HepG2 (cell line): ENCODE measurements around the gene NT5DC4. TPM values are rescaled to one million over a fixed set of nuclear protein-coding genes. Genes with fewer than 3 reads are reported as not detected.
A peak's percentile ranks its signal among the peaks of the same experiment; 100 is the strongest.

Source experiments
- ATAC-seq: fragments of 200-7000 bp; cut with Tn5 transposase; 3 replicates; pipeline ENCODE4 v1.9.1; 2020; ENCODE audit warnings: mild to moderate bottlenecking, moderate library complexity
- BruUV-seq: library from RNA; stranded (reverse); fragments of 400-500 nt; replicated peaks from 2 replicates; lab custom pipeline; 2021; lab: Mats Ljungman, UMichigan
- CTCF ChIA-PET: fragments of 300-600 bp; formaldehyde crosslinking; extraction: SDS; loops from one replicate; lab custom pipeline; 2021; ENCODE audit warnings: low total read pairs, inconsistent platforms, low intra/inter-chr PET ratio; lab: Yijun Ruan, JAX
- POLR2A ChIA-PET: fragments of 350-600 bp; sonication (Branson Sonifier 250); formaldehyde crosslinking; loops from one replicate; lab custom pipeline; 2020; ENCODE audit warnings: antibody characterized with exemption, inconsistent platforms; lab: Yijun Ruan, JAX
- DNase-seq: peaks from one replicate; pipeline ENCODE4 v3.0.0-alpha.2; 2015; ENCODE audit warnings: low spot score
- FAIRE-seq: peaks from 3 replicates; lab custom pipeline; 2011; peaks lifted over from hg19 to GRCh38; lab: Jason Lieb, UNC
- H2AFZ ChIP-seq: one replicate; pipeline ENCODE4 v1.6.1; 2011; ENCODE audit warnings: low read length, inconsistent platforms
- H3K27ac ChIP-seq: fragments of 300-600 bp; 3 replicates; pipeline ENCODE4 v1.8.0; 2011; ENCODE audit warnings: mixed run types, mild to moderate bottlenecking, mixed read lengths, low read length, inconsistent platforms; ENCODE audit not compliant: insufficient read depth; ENCODE audit errors: extremely low read length
- H3K27me3 ChIP-seq, 2 experiments: fragments of 200-600 bp in 1 of 2; 2 replicates in 1 of 2; 3 replicates in 1 of 2; pipeline versions ENCODE4 v1.6.0 to v1.8.0; 2011; ENCODE audit warnings: low read length in 2 of 2, mild to moderate bottlenecking in 2 of 2, moderate library complexity in 2 of 2, inconsistent platforms in 1 of 2; ENCODE audit not compliant: insufficient read depth in 2 of 2, control insufficient read depth in 1 of 2
- H3K36me3 ChIP-seq, 2 experiments: fragments of 200-600 bp in 1 of 2; replicated peaks in 1 of 2; 2 replicates in 1 of 2; 3 replicates in 1 of 2; pipeline versions ENCODE4 v1.5.1 to v1.8.0; 2011; ENCODE audit warnings: low read length in 2 of 2, inconsistent platforms in 1 of 2; ENCODE audit not compliant: insufficient read depth in 2 of 2, control insufficient read depth in 1 of 2
- H3K4me1 ChIP-seq: 2 replicates; pipeline ENCODE4 v1.5.1; 2012; ENCODE audit warnings: low read length, inconsistent platforms; ENCODE audit not compliant: insufficient read depth
- H3K4me2 ChIP-seq: 2 replicates; pipeline ENCODE4 v1.6.0; 2011; ENCODE audit warnings: low read depth, low read length, inconsistent platforms
- H3K4me3 ChIP-seq, 3 experiments: fragments of 200-600 bp in 1 of 3; sonication (generic), shearing (Covaris generic) in 1 of 3; replicated peaks in 1 of 3; 2 replicates each; pipeline ENCODE4 v1.5.1; 2011 to 2016; ENCODE audit warnings: low read length in 3 of 3, inconsistent platforms in 2 of 3, low read depth in 2 of 3, mild to moderate bottlenecking in 2 of 3, control low read depth in 1 of 3, mixed read lengths in 1 of 3; ENCODE audit not compliant: insufficient read depth in 1 of 3
- H3K79me2 ChIP-seq: one replicate; pipeline ENCODE4 v1.6.1; 2011; ENCODE audit warnings: low read length, inconsistent platforms; ENCODE audit not compliant: insufficient read depth
- H3K9ac ChIP-seq: 2 replicates; pipeline ENCODE4 v1.6.0; 2011; ENCODE audit warnings: mild to moderate bottlenecking, low read depth, low read length, inconsistent platforms; ENCODE audit not compliant: insufficient read depth
- H3K9me3 ChIP-seq: 2 replicates; pipeline ENCODE4 v1.5.1; 2012; ENCODE audit warnings: mild to moderate bottlenecking, low read length
- H4K20me1 ChIP-seq: 2 replicates; pipeline ENCODE4 v1.6.0; 2011; ENCODE audit warnings: inconsistent platforms, mild to moderate bottlenecking, low read length, moderate library complexity; ENCODE audit not compliant: insufficient read depth
- CREB1 ChIP-seq, 2 experiments: fragments of 450-650 bp in 1 of 2; IDR thresholded peaks; 2 replicates each; pipeline ENCODE4 v1.6.1; 2016 to 2017; ENCODE audit warnings: control low read depth in 1 of 2, mild to moderate bottlenecking in 1 of 2, missing compliant biosample characterization in 1 of 2, missing genetic modification characterization in 1 of 2
- FOXJ3 ChIP-seq: sonication (generic); formaldehyde crosslinking; IDR thresholded peaks from 2 replicates; pipeline ENCODE4 v1.4.0; 2020; ENCODE audit warnings: missing genetic modification reagents, mild to moderate bottlenecking, borderline replicate concordance
- HOXA7 ChIP-seq: sonication (generic); formaldehyde crosslinking; IDR thresholded peaks from 2 replicates; pipeline ENCODE4 v1.8.1; 2022; ENCODE audit warnings: mild to moderate bottlenecking, missing genetic modification reagents, moderate library complexity
- HOXD1 ChIP-seq: sonication (generic); formaldehyde crosslinking; IDR thresholded peaks from 2 replicates; pipeline ENCODE4 v1.5.0; 2020; ENCODE audit warnings: missing genetic modification reagents
- NFKB2 ChIP-seq: sonication (generic); formaldehyde crosslinking; IDR thresholded peaks from 2 replicates; pipeline ENCODE4 v1.4.0; 2020; ENCODE audit warnings: missing genetic modification reagents, borderline replicate concordance
- PRDM15 ChIP-seq: sonication (generic); formaldehyde crosslinking; IDR thresholded peaks from 2 replicates; pipeline ENCODE4 v1.4.0; 2020; ENCODE audit warnings: missing genetic modification reagents
- SIX1 ChIP-seq: sonication (generic); formaldehyde crosslinking; IDR thresholded peaks from 2 replicates; pipeline ENCODE4 v1.4.0; 2020; ENCODE audit warnings: missing genetic modification reagents, borderline replicate concordance
- SRSF4 ChIP-seq: fragments of 200-400 bp; formaldehyde crosslinking; IDR thresholded peaks from one replicate; pipeline ENCODE4 v1.6.1; 2018; ENCODE audit warnings: mild to moderate bottlenecking, low read depth, low read length, moderate library complexity; ENCODE audit not compliant: poor library complexity, severe bottlenecking
- XRCC5 ChIP-seq: fragments of 200-400 bp; formaldehyde crosslinking; optimal IDR thresholded peaks from 2 replicates; pipeline ENCODE3; 2017; ENCODE audit warnings: mild to moderate bottlenecking, low read length
- ZFYVE20 ChIP-seq: sonication (generic); formaldehyde crosslinking; IDR thresholded peaks from 2 replicates; pipeline ENCODE4 v1.8.0; 2023; ENCODE audit warnings: low read depth, mild to moderate bottlenecking, moderate library complexity, missing genetic modification reagents, borderline replicate concordance
- in situ Hi-C: cut with HindIII; loops from 2 replicates; pipeline ENCODE4 v1.10.0; 2017; ENCODE audit warnings: low pct_unique_long_range_greater_than_20kb; ENCODE audit not compliant: extremely low pct_ligation_motif_present
- intact Hi-C: fragments of 100-400 bp; cut with micrococcal nuclease; formaldehyde crosslinking; loops from one replicate; pipeline ENCODE4 v1.10.0; 2022; ENCODE audit not compliant: unreplicated experiment
- polyA plus RNA-seq, 8 experiments: library from polyadenylated mRNA; depleted of rRNA in 3 of 8; stranded (reverse) in 7 of 8; unstranded in 1 of 8; fragments of >200 nt; fragmentation: Illumina TruSeq in 4 of 8; extraction: Trizol in 4 of 8; gene quantifications; 2 replicates each; pipeline versions ENCODE4 v1.2.1 to v1.2.3, GENCODE V29; 2011 to 2016; ENCODE audit warnings: low read depth in 4 of 8, missing spikeins in 1 of 8, mixed read lengths in 1 of 8; ENCODE audit not compliant: insufficient read depth in 1 of 8
- total RNA-seq, 5 experiments: library from RNA; depleted of rRNA; stranded (reverse); fragments of >200 nt; fragmentation: Illumina TruSeq; extraction: Trizol; gene quantifications; 2 replicates each; pipeline ENCODE4 v1.2.3, GENCODE V29; 2016; ENCODE audit warnings: low read depth in 1 of 5
- TF ChIP-seq, protein P1 (sequence below): sonication (generic); formaldehyde crosslinking; IDR thresholded peaks from 2 replicates; pipeline ENCODE4 v1.4.0; 2020; ENCODE audit warnings: missing genetic modification reagents

Gene NT5DC4
- total and polyA plus RNA-seq, 2 of the 13 experiments (the other 11 are each of a cell fraction or from before 2014, with no cell fraction given) = 0.04 to 4.2 TPM

- no peaks in the 10 kb centered on the region for H3K9me3 ChIP-seq
Observed at GRCh38 chr2:112750560-112750843, 29.7 kb downstream of the NT5DC4 start.

GRCh38 chr2:112751451-112752197 lies 30.8 kb downstream of the NT5DC4 start:
- Histone ChIP-seq H3K9ac (no peak overlapping the region), H3K4me2 (peak overlapping the region; percentile 20), H3K4me3 (no peak overlapping the region), H4K20me1 (no peaks in the 10 kb centered on the region), H3K36me3 (peaks cover 8 to 66% of the 10 kb centered on the region in 2 experiments), H2AFZ (no peak overlapping the region), H3K9me3 (no peaks in the 10 kb centered on the region), H3K27me3 (no peaks in the 10 kb centered on the region), H3K27ac (peak overlapping the region; percentile 62), H3K4me1 (peaks cover 32% of the 10 kb centered on the region), H3K79me2 (peaks cover 11% of the 10 kb centered on the region)
- FAIRE-seq = no peak
- BruUV-seq = no TSS peak
- DNase-seq = peak; percentile 34
- intact Hi-C loops (loop anchor here (2.0 kb wide), 1 partner anchor 13 kb away; the partner anchor contains the start of gene CKAP2L), in situ Hi-C loops (loop anchor here (5.0 kb wide), 2 partner anchors 126 to 191 kb away; no protein-coding TSS in a partner anchor)
- peak; percentile 43; the same call in 2 of the 3 replicates for ATAC-seq
- CTCF ChIA-PET = interaction anchor here (1.4 to 5.0 kb wide), 2 partner anchors 133 to 189 kb away, joined by 3 to 86 read pairs; no protein-coding TSS in a partner anchor
- POLR2A ChIA-PET = interaction anchor here (1.0 kb wide), 1 partner anchor 190 kb away, joined by 4 read pairs; no protein-coding TSS in a partner anchor
- TF ChIP-seq, protein P1, sequence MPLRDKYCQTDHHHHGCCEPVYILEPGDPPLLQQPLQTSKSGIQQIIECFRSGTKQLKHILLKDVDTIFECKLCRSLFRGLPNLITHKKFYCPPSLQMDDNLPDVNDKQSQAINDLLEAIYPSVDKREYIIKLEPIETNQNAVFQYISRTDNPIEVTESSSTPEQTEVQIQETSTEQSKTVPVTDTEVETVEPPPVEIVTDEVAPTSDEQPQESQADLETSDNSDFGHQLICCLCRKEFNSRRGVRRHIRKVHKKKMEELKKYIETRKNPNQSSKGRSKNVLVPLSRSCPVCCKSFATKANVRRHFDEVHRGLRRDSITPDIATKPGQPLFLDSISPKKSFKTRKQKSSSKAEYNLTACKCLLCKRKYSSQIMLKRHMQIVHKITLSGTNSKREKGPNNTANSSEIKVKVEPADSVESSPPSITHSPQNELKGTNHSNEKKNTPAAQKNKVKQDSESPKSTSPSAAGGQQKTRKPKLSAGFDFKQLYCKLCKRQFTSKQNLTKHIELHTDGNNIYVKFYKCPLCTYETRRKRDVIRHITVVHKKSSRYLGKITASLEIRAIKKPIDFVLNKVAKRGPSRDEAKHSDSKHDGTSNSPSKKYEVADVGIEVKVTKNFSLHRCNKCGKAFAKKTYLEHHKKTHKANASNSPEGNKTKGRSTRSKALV (CRISPR knock-in tag) = 0 out of 2 replicates have a peak, but pooled peaks have one; percentile 28
- TF ChIP-seq SIX1 (CRISPR knock-in tag) = peak; percentile 41; the same call in 1 of the 2 replicates
- TF ChIP-seq FOXJ3 (CRISPR knock-in tag) = 0 out of 2 replicates have a peak, but pooled peaks have one; percentile 35
- no peak for TF ChIP-seq XRCC5
- TF ChIP-seq SRSF4 = no peak
- TF ChIP-seq NFKB2 (CRISPR knock-in tag) = no peak
- peak; percentile 85 for TF ChIP-seq PRDM15 (CRISPR knock-in tag)
- no peak for TF ChIP-seq ZFYVE20 (CRISPR knock-in tag)
- TF ChIP-seq HOXA7 (CRISPR knock-in tag) = no peak

More at GRCh38 chr2:112750560-112750843, 29.7 kb downstream of the NT5DC4 start:
- Histone ChIP-seq H4K20me1 (no peaks in the 10 kb centered on the region), H2AFZ (no peak overlapping the region), H3K79me2 (peaks cover 11% of the 10 kb centered on the region), H3K4me2 (no peak overlapping the region), H3K4me3 (no peak overlapping the region), H3K9ac (no peak overlapping the region), H3K4me1 (peaks cover 32% of the 10 kb centered on the region), H3K27me3 (no peaks in the 10 kb centered on the region), H3K36me3 (peaks cover 10 to 64% of the 10 kb centered on the region in 2 experiments), H3K27ac (peak overlapping the region; percentile 4)
- CTCF ChIA-PET = interaction anchor here (0.7 to 5.0 kb wide), 4 partner anchors 134 to 208 kb away, joined by 3 to 86 read pairs (median 8); no protein-coding TSS in a partner anchor
- in situ Hi-C loops (loop anchor here (5.0 kb wide), 2 partner anchors 127 to 192 kb away; no protein-coding TSS in a partner anchor), intact Hi-C loops (loop anchor here (2.0 kb wide), 1 partner anchor 14 kb away; the partner anchor contains the start of gene CKAP2L)
- TF ChIP-seq CREB1 (IDR thresholded peaks at IDR 0.05) (no peak), CREB1 (CRISPR knock-in tag; IDR thresholded peaks at IDR 0.05) (0 out of 2 replicates have a peak, but pooled peaks have one; percentile 11), HOXD1 (CRISPR knock-in tag) (no peak)
- FAIRE-seq (no peak), ATAC-seq (no peak), DNase-seq (no peak)
- BruUV-seq = no TSS peak
- POLR2A ChIA-PET = no interaction called here
